Psoas muscle (tissue), 8 donors: ENCODE measurements around the gene LRRC26. TPM values are rescaled to one million over a fixed set of nuclear protein-coding genes. Genes with fewer than 3 reads are reported as not detected.
A peak's percentile ranks its signal among the peaks of the same experiment; 100 is the strongest.

Source experiments
- ATAC-seq, 4 donors: fragments of 200-7000 bp; cut with Tn5 transposase; one replicate each; pipeline ENCODE4 v1.9.1; 2020; ENCODE audit warnings: moderate library complexity in 3 of 4, mild to moderate bottlenecking in 2 of 4
- DNase-seq, 2 donors: peaks; one replicate each; pipeline ENCODE4 v3.0.0-alpha.2; 2020
- H3K27ac ChIP-seq: fragments of 200-600 bp; one replicate; pipeline ENCODE4 v1.8.0; 2022
- H3K27me3 ChIP-seq, 3 donors: fragments of 200-600 bp in 1 of 3; one replicate each; pipeline versions ENCODE4 v1.6.1 to v1.8.0; 2013 to 2022; ENCODE audit warnings: low read length in 2 of 3, mild to moderate bottlenecking in 2 of 3, moderate library complexity in 1 of 3; ENCODE audit not compliant: insufficient read depth in 3 of 3
- H3K36me3 ChIP-seq, 2 donors: fragments of 200-600 bp in 1 of 2; one replicate each; pipeline versions ENCODE4 v1.6.1 to v1.8.0; 2013 to 2022; ENCODE audit warnings: low read depth in 1 of 2, mild to moderate bottlenecking in 1 of 2, moderate library complexity in 1 of 2; ENCODE audit not compliant: insufficient read depth in 1 of 2
- H3K4me1 ChIP-seq: fragments of 200-600 bp; one replicate; pipeline ENCODE4 v1.8.0; 2022
- H3K4me3 ChIP-seq: fragments of 200-600 bp; one replicate; pipeline ENCODE4 v1.8.0; 2022; ENCODE audit warnings: mild to moderate bottlenecking
- H3K9me3 ChIP-seq: fragments of 200-600 bp; one replicate; pipeline ENCODE4 v1.8.0; 2022
- CTCF ChIP-seq: fragments of 200-600 bp; IDR thresholded peaks from one replicate; pipeline ENCODE4 v1.8.0; 2022; ENCODE audit warnings: antibody characterized with exemption
- WGBS, 3 donors: extraction: QIAGEN DNeasy Blood & Tissue Kit; methylation state at CpG; one replicate each; pipeline versions ENCODE4 v1.1.6 to v1.1.7; 2013; 5-methylcytosine and 5-hydroxymethylcytosine counted together
- intact Hi-C, 2 donors: fragments of 100-400 bp; cut with DNase I; formaldehyde crosslinking; loops; one replicate each; pipeline versions ENCODE4 v1.11.0 to v1.14.2; 2022
- polyA plus RNA-seq, 3 donors: library from polyadenylated mRNA; stranded (reverse); fragments of 200-250 nt; gene quantifications; one replicate each; pipeline ENCODE4 v1.2.3, GENCODE V29; 2013
- total RNA-seq, 4 donors: library from RNA; stranded (reverse); fragmentation: NEBNext Ultra II Directional in 2 of 4; extraction: Animal tissue kit (Norgen Biotek cat#: 25700) in 2 of 4; gene quantifications; one replicate each; pipeline versions ENCODE4 v1.2.1 to v1.2.4, GENCODE V29; 2021 to 2023
- donor health status: healthy with polysubstance abuse.
- donor health status: DM: no; HTN: no; CAD: no; lungs with moderate emphysema.
- donor health status: Bipolar disorder and iron deficiency.
- donor health status: healthy.
- donor health status: DM: yes; HTN: yes; CAD: no.
- donor health status: DM: no; HTN: no; CAD: no.
- donor health status: DM: no; HTN: no; CAD: no.
- donor health status: DM: yes; HTN: yes; CAD: no.

Gene LRRC26
- total and polyA plus RNA-seq, 7 donors: not detected

- 47 to 56% (median 49%) methylated on average over 5 of the region's 5 CpGs for WGBS, 3 donors
- TF ChIP-seq CTCF: no peak
Measured at GRCh38 chr9:137149363-137149762, 20.5 kb downstream of the LRRC26 start.

GRCh38 chr9:137148661-137149060 lies 21.2 kb downstream of the LRRC26 start:
- Histone ChIP-seq H3K9me3 (no peaks in the 10 kb centered on the region), H3K27ac (no peak overlapping the region), H3K4me1 (no peaks in the 10 kb centered on the region), H3K36me3 (no peaks in the 10 kb centered on the region), H3K27me3 (peaks cover 0 to 36% (median 10%) of the 10 kb centered on the region in 3 donors), H3K4me3 (no peak overlapping the region)
- 79 to 87% (median 80%) methylated on average over 16 to 19 of the region's 19 CpGs for WGBS, 3 donors
- DNase-seq (peak in 1 of 2 donors; percentile 24), ATAC-seq (no peak)
- intact Hi-C loops: no loop called here
- no peak for TF ChIP-seq CTCF

More at GRCh38 chr9:137149363-137149762, 20.5 kb downstream of the LRRC26 start:
- no peaks in the 10 kb centered on the region for H3K36me3 ChIP-seq
- no peak overlapping the region for H3K4me3 ChIP-seq
- peak in 1 of 2 donors; percentile 31 for DNase-seq
- peaks cover 0 to 29% (median 10%) of the 10 kb centered on the region in 3 donors for H3K27me3 ChIP-seq
- no peak for ATAC-seq
- no peaks in the 10 kb centered on the region for H3K4me1 ChIP-seq
- intact Hi-C loops: no loop called here
- H3K27ac ChIP-seq: no peak overlapping the region
- H3K9me3 ChIP-seq: no peaks in the 10 kb centered on the region

- Histone ChIP-seq H3K9me3 (no peaks in the 10 kb centered on the region), H3K27me3 (peaks cover 0 to 41% (median 14%) of the 10 kb centered on the region in 3 donors), H3K36me3 (no peaks in the 10 kb centered on the region), H3K27ac (no peak overlapping the region), H3K4me1 (no peaks in the 10 kb centered on the region), H3K4me3 (no peak overlapping the region)
- TF ChIP-seq CTCF: no peak
- intact Hi-C loops: no loop called here
- 66 to 71% (median 67%) methylated on average over 26 to 27 of the region's 27 CpGs for WGBS, 3 donors
- ATAC-seq: no peak
- peak in 1 of 2 donors; percentile 30 for DNase-seq
Measured at GRCh38 chr9:137148242-137148641, 21.6 kb downstream of the LRRC26 start.

- peaks cover 0 to 45% (median 16%) of the 10 kb centered on the region in 3 donors for H3K27me3 ChIP-seq
- no peak for TF ChIP-seq CTCF
- no peak overlapping the region for H3K4me3 ChIP-seq
- H3K36me3 ChIP-seq: no peaks in the 10 kb centered on the region
- intact Hi-C loops: no loop called here
- H3K27ac ChIP-seq: no peak overlapping the region
- ATAC-seq: no peak
- peak in 1 of 2 donors; percentile 34 for DNase-seq
- H3K4me1 ChIP-seq: no peaks in the 10 kb centered on the region
- WGBS, 3 donors: 24 to 32% (median 28%) methylated on average over 19 to 24 of the region's 24 CpGs
- H3K9me3 ChIP-seq: no peaks in the 10 kb centered on the region
Measured at GRCh38 chr9:137147793-137148160, 22.1 kb downstream of the LRRC26 start.

- DNase-seq: peak in 1 of 2 donors; percentile 34
- no peak overlapping the region for H3K4me3 ChIP-seq
- no peak for TF ChIP-seq CTCF
- H3K4me1 ChIP-seq: no peaks in the 10 kb centered on the region
- intact Hi-C loops: no loop called here
- H3K27ac ChIP-seq: no peak overlapping the region
- H3K9me3 ChIP-seq: no peaks in the 10 kb centered on the region
- ATAC-seq: no peak
- peaks cover 0 to 51% (median 16%) of the 10 kb centered on the region in 3 donors for H3K27me3 ChIP-seq
- H3K36me3 ChIP-seq: no peaks in the 10 kb centered on the region
- WGBS, 3 donors: 82 to 86% (median 83%) methylated on average over 19 to 26 of the region's 26 CpGs
Measured at GRCh38 chr9:137147091-137147792, 22.6 kb downstream of the LRRC26 start.
